ENCODE measurements around the gene FNDC10. TPM values are rescaled to one million over a fixed set of nuclear protein-coding genes. Genes with fewer than 3 reads are reported as not detected.

Gene FNDC10
- total RNA-seq, 2 donors from 2014 or later: 2.9 to 4.2 TPM

DNA sequence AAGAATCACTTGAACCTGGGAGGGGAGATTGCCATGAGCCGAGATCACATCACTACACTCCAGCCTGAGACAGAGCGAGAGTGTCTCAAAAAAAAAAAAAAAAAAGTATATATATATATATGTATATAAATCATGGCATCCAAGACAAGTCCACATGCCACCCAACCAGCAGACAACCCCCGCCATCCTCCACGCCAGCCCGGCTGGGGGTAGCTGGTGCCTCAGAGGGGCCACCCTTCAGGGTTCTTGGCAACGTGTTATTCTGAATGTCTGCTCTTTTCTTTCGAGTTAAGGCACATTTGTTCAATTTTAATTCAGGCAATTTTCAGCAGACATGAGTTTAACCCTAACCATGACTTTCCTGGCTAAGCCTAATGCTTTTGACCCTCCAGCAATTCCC, 49.8 kb downstream of the FNDC10 start:
- TF ChIP-seq, protein P1, sequence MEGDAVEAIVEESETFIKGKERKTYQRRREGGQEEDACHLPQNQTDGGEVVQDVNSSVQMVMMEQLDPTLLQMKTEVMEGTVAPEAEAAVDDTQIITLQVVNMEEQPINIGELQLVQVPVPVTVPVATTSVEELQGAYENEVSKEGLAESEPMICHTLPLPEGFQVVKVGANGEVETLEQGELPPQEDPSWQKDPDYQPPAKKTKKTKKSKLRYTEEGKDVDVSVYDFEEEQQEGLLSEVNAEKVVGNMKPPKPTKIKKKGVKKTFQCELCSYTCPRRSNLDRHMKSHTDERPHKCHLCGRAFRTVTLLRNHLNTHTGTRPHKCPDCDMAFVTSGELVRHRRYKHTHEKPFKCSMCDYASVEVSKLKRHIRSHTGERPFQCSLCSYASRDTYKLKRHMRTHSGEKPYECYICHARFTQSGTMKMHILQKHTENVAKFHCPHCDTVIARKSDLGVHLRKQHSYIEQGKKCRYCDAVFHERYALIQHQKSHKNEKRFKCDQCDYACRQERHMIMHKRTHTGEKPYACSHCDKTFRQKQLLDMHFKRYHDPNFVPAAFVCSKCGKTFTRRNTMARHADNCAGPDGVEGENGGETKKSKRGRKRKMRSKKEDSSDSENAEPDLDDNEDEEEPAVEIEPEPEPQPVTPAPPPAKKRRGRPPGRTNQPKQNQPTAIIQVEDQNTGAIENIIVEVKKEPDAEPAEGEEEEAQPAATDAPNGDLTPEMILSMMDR (IDR thresholded peaks at IDR 0.05): no peak
- Histone ChIP-seq H3K4me3 (no peak overlapping the region), H3K27me3 (no peaks in the 10 kb centered on the region), H3K27ac (no peak overlapping the region), H3K9me3 (no peaks in the 10 kb centered on the region), H3K9ac (ENCODE audit: low read depth in 2 of 2, low read length in 2 of 2) (no peak overlapping the region), H3K4me1 (no peaks in the 10 kb centered on the region), H3K36me3 (no peaks in the 10 kb centered on the region)
- intact Hi-C loops (cut with DNase I): no loop called here
- no peak for DNase-seq

DNA sequence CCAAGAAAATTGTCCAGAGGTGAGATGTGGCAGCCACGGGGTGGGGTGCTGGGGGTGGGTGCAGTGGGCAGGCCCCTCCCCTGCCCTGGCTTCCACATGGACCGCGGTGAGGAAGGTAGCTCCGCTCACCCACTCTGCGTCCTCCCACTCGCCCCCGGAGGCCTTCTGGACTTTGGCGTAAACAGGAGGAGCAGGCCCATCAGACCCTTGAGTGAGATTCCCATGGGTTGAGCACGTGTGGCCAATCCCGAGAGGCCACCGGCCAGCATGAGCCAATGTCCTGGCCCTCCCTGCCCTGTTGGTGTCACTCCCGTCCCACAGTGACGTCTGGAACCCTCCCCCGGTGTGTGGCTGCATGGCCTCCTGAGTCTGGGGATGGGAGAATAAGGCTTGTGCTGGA, 51.3 kb downstream of the FNDC10 start:
- DNase-seq: no peak
- Histone ChIP-seq H3K36me3 (no peaks in the 10 kb centered on the region), H3K27me3 (no peaks in the 10 kb centered on the region), H3K27ac (no peak overlapping the region), H3K9me3 (no peaks in the 10 kb centered on the region), H3K4me3 (no peak overlapping the region), H3K4me1 (no peaks in the 10 kb centered on the region), H3K9ac (ENCODE audit: low read depth in 2 of 2, low read length in 2 of 2) (no peak overlapping the region)
- TF ChIP-seq, protein P1 (IDR thresholded peaks at IDR 0.05): no peak
- intact Hi-C loops (cut with DNase I): no loop called here

Other genes with a start within 250 kb of the FNDC10 start
- 10 to 100 TPM in 1 of 2 donors, 1 to 10 TPM in 1; 5.9 to 14.0 TPM for gene MXRA8, start 241.6 kb downstream of the FNDC10 start, total RNA-seq
- 100 to 1,000 TPM; 179 to 332 TPM for gene AURKAIP1, start 224.9 kb downstream of the FNDC10 start, total RNA-seq
- gene CCNL2, start 200.8 kb downstream of the FNDC10 start, total RNA-seq: 100 to 1,000 TPM in 1 of 2 donors, 10 to 100 TPM in 1; 92.3 to 104 TPM
- gene MRPL20, start 192.8 kb downstream of the FNDC10 start, total RNA-seq: 100 to 1,000 TPM in 1 of 2 donors, 10 to 100 TPM in 1; 88.1 to 143 TPM
- 1 to 10 TPM in 1 of 2 donors, under 1 TPM in 1; 0.57 to 2.0 TPM for gene ANKRD65, start 178.9 kb downstream of the FNDC10 start, total RNA-seq
- gene VWA1, start 164.4 kb downstream of the FNDC10 start, total RNA-seq: 10 to 100 TPM; 43.5 to 74.0 TPM
- under 1 TPM; 0.16 to 0.64 TPM for gene ATAD3C, start 150.4 kb downstream of the FNDC10 start, total RNA-seq
- 10 to 100 TPM; 16.6 to 62.9 TPM for gene ATAD3B, start 128.4 kb downstream of the FNDC10 start, total RNA-seq
- 10 to 100 TPM; 19.6 to 74.0 TPM for gene ATAD3A, start 88.0 kb downstream of the FNDC10 start, total RNA-seq
- under 1 TPM; 0.77 to 0.91 TPM for gene TMEM240, start 59.5 kb downstream of the FNDC10 start, total RNA-seq
- gene SSU72, start 25.3 kb downstream of the FNDC10 start, total RNA-seq: 100 to 1,000 TPM; 120 to 175 TPM
- gene MIB2, start 15.4 kb upstream of the FNDC10 start, total RNA-seq: 100 to 1,000 TPM in 1 of 2 donors, 10 to 100 TPM in 1; 57.0 to 121 TPM
- 1 to 10 TPM; 3.0 to 5.8 TPM for gene MMP23B, start 32.0 kb upstream of the FNDC10 start, total RNA-seq
- 10 to 100 TPM; 31.8 to 44.7 TPM for gene CDK11B, start 58.9 kb upstream of the FNDC10 start, total RNA-seq
- 10 to 100 TPM; 41.5 to 57.8 TPM for gene SLC35E2B, start 92.7 kb upstream of the FNDC10 start, total RNA-seq
- gene CDK11A, start 124.2 kb upstream of the FNDC10 start, total RNA-seq: 10 to 100 TPM; 52.2 to 58.5 TPM
- gene NADK, start 178.3 kb upstream of the FNDC10 start, total RNA-seq: 100 to 1,000 TPM; 122 to 146 TPM